SH-SY5Y (cell line): Measurements from ENCODE around the gene ETNK2.

Experiments used
- GATA2 ChIP-seq: IDR thresholded peaks from 2 replicates; pipeline ENCODE4 v1.6.1; 2011; ENCODE audit warnings: mild to moderate bottlenecking, low read depth, low read length
- GATA3 ChIP-seq: IDR thresholded peaks from 2 replicates; pipeline ENCODE4 v1.6.1; 2011; ENCODE audit warnings: low read depth, mild to moderate bottlenecking, low read length, moderate library complexity

GRCh38 chr1:204172404-204173029, 20.7 kb upstream of the ETNK2 start:
- TF ChIP-seq GATA3 (no peak), GATA2 (peak; percentile 43; the same call in 1 of the 2 replicates)
